Measurements from ENCODE around the gene SLC26A4. TPM values are rescaled to one million over a fixed set of nuclear protein-coding genes. Genes with fewer than 3 reads are reported as not detected.

Gene SLC26A4
- total and polyA plus RNA-seq, 10 of the 15 experiments (the other 5 are each of a cell fraction or from before 2014, with no cell fraction given): 0.01 to 0.18 (median 0.08) TPM; not detected in 5

- Histone ChIP-seq H3K27ac (ENCODE audit: control insufficient read depth, insufficient read depth) (no peak overlapping the region), H4K20me1 (ENCODE audit: control insufficient read depth, insufficient read depth) (no peaks in the 10 kb centered on the region), H3K9ac (ENCODE audit: control insufficient read depth, insufficient read depth, low read length) (no peak overlapping the region), H3K4me1 (ENCODE audit: control insufficient read depth, insufficient read depth, low read length) (no peaks in the 10 kb centered on the region), H3K79me2 (ENCODE audit: control insufficient read depth, insufficient read depth, low read length) (no peaks in the 10 kb centered on the region), H3K36me3 (ENCODE audit: control insufficient read depth in 2 of 2, insufficient read depth in 2 of 2, low read length in 1 of 2) (no peaks in the 10 kb centered on the region), H3K4me3 (no peak overlapping the region), H2AFZ (ENCODE audit: control insufficient read depth, low read depth, low read length) (no peak overlapping the region), H3K27me3 (replicated peaks in 1 of 2; ENCODE audit: control insufficient read depth in 2 of 2, insufficient read depth in 2 of 2, low read length in 1 of 2) (no peaks in the 10 kb centered on the region; a peak in 1 of 4 replicates), H3K9me3 (replicated peaks; ENCODE audit: control insufficient read depth, insufficient read depth, low read length) (no peaks in the 10 kb centered on the region), H3K4me2 (ENCODE audit: control insufficient read depth, insufficient read depth) (no peak overlapping the region)
- in situ Hi-C loops (cut with MboI): no loop called here
- TF ChIP-seq CREM (IDR thresholded peaks at IDR 0.05; ENCODE audit: low read depth) (no peak), JUNB (IDR thresholded peaks at IDR 0.05) (no peak), NFIC (IDR thresholded peaks at IDR 0.05; ENCODE audit: low read depth, low read length) (no peak), RB1 (IDR thresholded peaks at IDR 0.05; ENCODE audit: borderline replicate concordance) (no peak), BCL3 (IDR thresholded peaks at IDR 0.05; ENCODE audit: borderline replicate concordance, insufficient read depth, low read depth, low read length, poor library complexity, severe bottlenecking) (no peak), SMAD5 (IDR thresholded peaks at IDR 0.05; ENCODE audit: low read depth) (no peak), NFYA (IDR thresholded peaks at IDR 0.05; ENCODE audit: borderline replicate concordance, low read depth, low read length) (no peak), TBL1XR1 (IDR thresholded peaks at IDR 0.05; ENCODE audit: low read depth, low read length) (no peak), IKZF2 (IDR thresholded peaks at IDR 0.05) (no peak), BMI1 (IDR thresholded peaks at IDR 0.05; ENCODE audit: borderline replicate concordance) (no peak), RAD51 (IDR thresholded peaks at IDR 0.05) (no peak), POU2F2 (IDR thresholded peaks at IDR 0.05; ENCODE audit: borderline replicate concordance, low read depth, low read length) (no peak)
- intact Hi-C loops (cut with micrococcal nuclease; ENCODE audit: unreplicated experiment): no loop called here
- ATAC-seq (no peak), DNase-seq (ENCODE audit: low read depth, low spot score) (no peak), FAIRE-seq (no peak)
- POLR2A ChIA-PET: interaction anchor here (0.6 to 0.7 kb wide), 2 partner anchors 58 to 68 kb away, joined by 3 to 4 read pairs; no protein-coding TSS in a partner anchor
- RAD21 ChIA-PET (ENCODE audit: unreplicated experiment): no interaction called here
- 67% methylated on average over 5 of the region's 5 CpGs for WGBS (ENCODE audit: insufficient coverage, insufficient replicate concordance, low lambda C conversion rate, missing lambda C conversion rate)
- CTCF ChIA-PET: no interaction called here
- SMC1A ChIA-PET (ENCODE audit: uncharacterized antibody, unreplicated experiment): no interaction called here
- BruUV-seq (replicated peaks): no TSS peak
Observed at GRCh38 chr7:107652642-107653041, 8.0 kb upstream of the SLC26A4 start.
